SK-N-DZ (cell line): ENCODE results near the gene IRF2.

Experiments
- DNase-seq: peaks from one replicate; pipeline ENCODE4 v3.0.0-alpha.2; 2015; ENCODE audit warnings: low spot score

The IRF2 gene

GRCh38 chr4:184450743-184451535 is 23.4 kb downstream of the IRF2 start:
- DNase-seq: no peak

- DNase-seq: no peak
Observed at GRCh38 chr4:184450045-184450444, 24.3 kb downstream of the IRF2 start.

- no peak for DNase-seq
Observed at GRCh38 chr4:184448821-184449220, 25.5 kb downstream of the IRF2 start.

- no peak for DNase-seq
Observed at GRCh38 chr4:184448141-184448540, 26.2 kb downstream of the IRF2 start.

- no peak for DNase-seq
Observed at GRCh38 chr4:184447664-184448063, 26.7 kb downstream of the IRF2 start.

GRCh38 chr4:184446132-184446658 is 28.2 kb downstream of the IRF2 start:
- DNase-seq: no peak

- DNase-seq: no peak
Observed at GRCh38 chr4:184444953-184445309, 29.4 kb downstream of the IRF2 start.

GRCh38 chr4:184444215-184444952 is 30.0 kb downstream of the IRF2 start:
- no peak for DNase-seq

GRCh38 chr4:184443318-184443717 is 31.0 kb downstream of the IRF2 start:
- no peak for DNase-seq

GRCh38 chr4:184442314-184442635 is 32.1 kb downstream of the IRF2 start:
- DNase-seq: no peak

- DNase-seq: no peak
Observed at GRCh38 chr4:184441461-184442313, 32.7 kb downstream of the IRF2 start.

GRCh38 chr4:184440595-184441358 is 33.6 kb downstream of the IRF2 start:
- no peak for DNase-seq

GRCh38 chr4:184439856-184440594 is 34.3 kb downstream of the IRF2 start:
- DNase-seq: no peak

- DNase-seq: no peak
Observed at GRCh38 chr4:184439386-184439785, 35.0 kb downstream of the IRF2 start.

GRCh38 chr4:184438375-184438774 is 36.0 kb downstream of the IRF2 start:
- no peak for DNase-seq

GRCh38 chr4:184437565-184438265 is 36.6 kb downstream of the IRF2 start:
- DNase-seq: no peak

GRCh38 chr4:184434501-184435066 is 39.8 kb downstream of the IRF2 start:
- no peak for DNase-seq

GRCh38 chr4:184434021-184434420 is 40.3 kb downstream of the IRF2 start:
- DNase-seq: no peak

- DNase-seq: no peak
Observed at GRCh38 chr4:184433258-184433892, 41.0 kb downstream of the IRF2 start.
